ENCODE results near the gene KCNH1.

KCNH1 gene

GRCh38 chr1:210796421-210796820 lies 337.5 kb downstream of the KCNH1 start:
- TF ChIP-seq, protein P1, sequence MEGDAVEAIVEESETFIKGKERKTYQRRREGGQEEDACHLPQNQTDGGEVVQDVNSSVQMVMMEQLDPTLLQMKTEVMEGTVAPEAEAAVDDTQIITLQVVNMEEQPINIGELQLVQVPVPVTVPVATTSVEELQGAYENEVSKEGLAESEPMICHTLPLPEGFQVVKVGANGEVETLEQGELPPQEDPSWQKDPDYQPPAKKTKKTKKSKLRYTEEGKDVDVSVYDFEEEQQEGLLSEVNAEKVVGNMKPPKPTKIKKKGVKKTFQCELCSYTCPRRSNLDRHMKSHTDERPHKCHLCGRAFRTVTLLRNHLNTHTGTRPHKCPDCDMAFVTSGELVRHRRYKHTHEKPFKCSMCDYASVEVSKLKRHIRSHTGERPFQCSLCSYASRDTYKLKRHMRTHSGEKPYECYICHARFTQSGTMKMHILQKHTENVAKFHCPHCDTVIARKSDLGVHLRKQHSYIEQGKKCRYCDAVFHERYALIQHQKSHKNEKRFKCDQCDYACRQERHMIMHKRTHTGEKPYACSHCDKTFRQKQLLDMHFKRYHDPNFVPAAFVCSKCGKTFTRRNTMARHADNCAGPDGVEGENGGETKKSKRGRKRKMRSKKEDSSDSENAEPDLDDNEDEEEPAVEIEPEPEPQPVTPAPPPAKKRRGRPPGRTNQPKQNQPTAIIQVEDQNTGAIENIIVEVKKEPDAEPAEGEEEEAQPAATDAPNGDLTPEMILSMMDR (conservative IDR thresholded peaks at IDR 0.05; ENCODE audit: low read depth, low read length), result no peak

DNA sequence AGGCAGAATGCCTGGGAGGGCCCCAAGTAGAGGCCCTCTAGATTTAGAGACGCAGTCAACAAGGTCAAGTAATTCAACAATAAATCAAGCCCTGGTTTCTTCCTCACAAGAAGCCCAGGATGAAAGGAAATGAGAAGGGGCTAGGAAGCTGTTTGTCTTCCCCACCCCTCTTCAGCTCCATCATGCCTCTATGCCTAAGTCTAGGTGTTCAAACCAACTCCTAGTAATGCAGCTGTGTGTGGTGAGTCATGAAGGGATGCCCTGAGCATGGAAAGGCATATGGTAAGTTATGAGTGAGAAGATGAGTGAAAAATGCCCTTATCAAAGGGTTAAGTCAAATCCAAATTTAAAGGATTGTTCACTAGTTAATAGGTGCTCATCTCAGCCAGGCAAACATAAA lies 339.5 kb downstream of the KCNH1 start:
- TF ChIP-seq, protein P1 (conservative IDR thresholded peaks at IDR 0.05; ENCODE audit: low read depth, low read length), result no peak
- DNase-seq (ENCODE audit: low read depth), result no peak
- H3K4me3 ChIP-seq (ENCODE audit: low read length), result no peak overlapping the region

More at GRCh38 chr1:210796421-210796820, 337.5 kb downstream of the KCNH1 start:
- no peak for DNase-seq (ENCODE audit: low read depth)
- no peak overlapping the region for H3K4me3 ChIP-seq (ENCODE audit: low read length)

GRCh38 chr1:210792250-210793102 lies 341.5 kb downstream of the KCNH1 start:
- TF ChIP-seq, protein P1 (conservative IDR thresholded peaks at IDR 0.05; ENCODE audit: low read depth, low read length), result no peak
- peak; percentile 21 for DNase-seq (ENCODE audit: low read depth)
- no peak overlapping the region for H3K4me3 ChIP-seq (ENCODE audit: low read length)

GRCh38 chr1:210790196-210790595 lies 343.8 kb downstream of the KCNH1 start:
- no peak for DNase-seq (ENCODE audit: low read depth)
- TF ChIP-seq, protein P1 (conservative IDR thresholded peaks at IDR 0.05; ENCODE audit: low read depth, low read length), result no peak

GRCh38 chr1:210787800-210788199 lies 346.1 kb downstream of the KCNH1 start:
- no peak for DNase-seq (ENCODE audit: low read depth)
- no peak overlapping the region for H3K4me3 ChIP-seq (ENCODE audit: low read length)
- TF ChIP-seq, protein P1 (conservative IDR thresholded peaks at IDR 0.05; ENCODE audit: low read depth, low read length), result no peak

More at GRCh38 chr1:210790196-210790595, 343.8 kb downstream of the KCNH1 start:
- no peak overlapping the region for H3K4me3 ChIP-seq (ENCODE audit: low read length)

DNA sequence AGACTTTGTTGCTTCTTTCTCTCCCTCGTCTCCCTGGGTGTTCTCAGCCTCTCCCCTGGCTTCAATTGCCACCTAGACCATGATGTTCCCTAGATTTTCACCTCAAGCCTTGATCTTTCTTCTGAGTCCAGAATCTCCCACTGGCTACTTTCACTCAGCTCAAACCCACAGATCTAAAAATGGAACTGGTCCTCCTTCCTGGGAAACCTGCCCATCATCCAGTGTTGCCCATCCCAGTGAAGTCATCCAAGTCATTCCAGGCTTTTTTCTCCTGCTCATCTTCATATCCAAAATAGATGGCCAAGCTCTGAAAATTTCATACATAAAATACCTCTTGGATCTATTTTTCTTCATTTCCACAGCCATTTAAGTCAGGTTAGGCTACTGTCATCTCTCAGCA lies 347.4 kb downstream of the KCNH1 start:
- TF ChIP-seq, protein P1 (conservative IDR thresholded peaks at IDR 0.05; ENCODE audit: low read depth, low read length), result no peak
- no peak for DNase-seq (ENCODE audit: low read depth)

GRCh38 chr1:210783925-210784324 lies 350.0 kb downstream of the KCNH1 start:
- DNase-seq (ENCODE audit: low read depth), result no peak
- TF ChIP-seq, protein P1 (conservative IDR thresholded peaks at IDR 0.05; ENCODE audit: low read depth, low read length), result no peak
- no peak overlapping the region for H3K4me3 ChIP-seq (ENCODE audit: low read length)

More for the DNA sequence above, 347.4 kb downstream of the KCNH1 start:
- no peak overlapping the region for H3K4me3 ChIP-seq (ENCODE audit: low read length)

Data from retinal pigment epithelial cell (primary cell).